Mucosa of descending colon (tissue), 3 donors: ENCODE data around the gene DAP3. TPM values are rescaled to one million over a fixed set of nuclear protein-coding genes. Genes with fewer than 3 reads are reported as not detected.
"Not testable (repeated sequence)": the region's sequence is repeated elsewhere in the genome, so short reads cannot be mapped to it uniquely, and the experiment has no call there.

Source experiments
- ATAC-seq: fragments of 200-7000 bp; cut with Tn5 transposase; one replicate; pipeline ENCODE4 v1.9.1; 2020; ENCODE audit warnings: mild to moderate bottlenecking, moderate library complexity
- DNase-seq, 3 donors: peaks; one replicate each; pipeline ENCODE4 v3.0.0-alpha.2; 2020
- H3K36me3 ChIP-seq: fragments of 200-600 bp; one replicate; pipeline ENCODE4 v1.8.0; 2021; ENCODE audit warnings: low read depth, mild to moderate bottlenecking
- H3K4me1 ChIP-seq: fragments of 200-600 bp; one replicate; pipeline ENCODE4 v1.8.0; 2021; ENCODE audit warnings: low read depth, mild to moderate bottlenecking
- H3K4me3 ChIP-seq: fragments of 200-600 bp; one replicate; pipeline ENCODE4 v1.8.0; 2021; ENCODE audit warnings: mild to moderate bottlenecking
- H3K9me3 ChIP-seq: fragments of 200-600 bp; one replicate; pipeline ENCODE4 v1.8.0; 2021; ENCODE audit warnings: mild to moderate bottlenecking
- intact Hi-C, 2 donors: fragments of 100-400 bp; cut with DNase I in 1 of 2; cut with micrococcal nuclease in 1 of 2; formaldehyde crosslinking; loops; one replicate each; pipeline versions ENCODE4 v1.11.0 to v1.11.1; 2022; cut with DNase I, micrococcal nuclease
- long read RNA-seq, 2 donors: library from polyadenylated mRNA; unstranded; transcript quantifications; one replicate each; pipeline ENCODE4 v2.0.0, GENCODE V29; 2019 to 2021
- total RNA-seq, 3 donors: library from RNA; stranded (reverse); fragmentation: NEBNext Ultra II Directional in 2 of 3; extraction: Animal tissue kit (Norgen Biotek cat#: 25700) in 2 of 3; gene quantifications; one replicate each; pipeline versions ENCODE4 v1.2.1 to v1.2.4, GENCODE V29; 2021 to 2023
- TF ChIP-seq, protein P1 (sequence below): fragments of 200-600 bp; IDR thresholded peaks from one replicate; pipeline ENCODE4 v1.8.0; 2022; ENCODE audit warnings: antibody characterized with exemption, mild to moderate bottlenecking
- donor health status: DM: no; HTN: no; CAD: no; lungs with moderate emphysema.
- donor health status: DM: no; HTN: no; CAD: no.
- donor health status: DM: no; HTN: yes; CAD: no.

The DAP3 gene
- total RNA-seq: 10 to 100 TPM; 75.8 to 91.4 (median 87.1) TPM
- long read RNA-seq, donor 1, transcript DAP3-202 (13 exons, 2,089 nt): major isoform, 34 of 55 reads
- long read RNA-seq, donor 1, transcript DAP3-201 (13 exons, 1,649 nt): minor isoform, 7 of 55 reads
- long read RNA-seq, donor 1, partial matches to known transcripts: 5 of 55 reads
- long read RNA-seq, donor 1, other reads (novel, unspliced or antisense): 7 of 55 reads
- long read RNA-seq, donor 2, transcript DAP3-202 (13 exons, 2,089 nt): major isoform, 38 of 64 reads
- long read RNA-seq, donor 2, transcript DAP3-201 (13 exons, 1,649 nt): minor isoform, 5 of 64 reads
- long read RNA-seq, donor 2, partial matches to known transcripts: 8 of 64 reads
- long read RNA-seq, donor 2, other reads (novel, unspliced or antisense): 10 of 64 reads

DNA sequence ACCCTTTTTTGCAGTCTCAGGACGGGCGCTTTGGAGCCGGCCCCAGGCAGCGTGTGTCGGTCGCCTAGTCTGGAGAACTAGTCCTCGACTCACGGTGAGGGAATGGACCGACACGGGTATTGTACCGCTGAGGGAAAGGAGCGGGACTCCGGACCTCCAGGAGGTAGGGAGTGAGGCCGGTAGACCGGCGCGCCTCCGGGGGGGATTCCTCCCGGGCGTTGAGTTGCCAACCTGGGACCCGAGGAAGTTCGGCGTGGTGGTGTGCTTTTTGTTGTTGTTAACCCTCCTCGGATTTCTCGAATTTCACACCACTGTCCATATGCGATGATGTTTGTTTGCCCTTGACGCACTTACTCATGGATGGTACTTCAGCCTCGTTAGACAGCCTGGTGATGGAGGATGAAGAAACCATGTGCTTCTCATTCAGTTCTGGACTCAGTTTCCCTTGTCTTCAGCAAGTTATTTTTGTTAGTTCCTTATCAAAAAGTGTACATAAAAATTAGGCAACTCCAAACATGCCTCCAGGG lies at the start of gene DAP3:
Gene DAP3, plus strand, starts transcription at position 11 of the 527 bp plus-strand sequence. CDS start 20,689 bp downstream, outside the sequence.
- Histone ChIP-seq H3K4me3 (peak within 1 kb of the TSS; percentile 97), H3K4me1 (peaks cover 19% of the 10 kb centered on the region)
- H3K9me3 ChIP-seq, H3K36me3 ChIP-seq, intact Hi-C loops, DNase-seq: not testable (repeated sequence)
- peak; percentile 6 for ATAC-seq

GRCh38 chr1:155640367-155640766 lies 48.5 kb upstream of the DAP3 start:
- intact Hi-C loops: no loop called here
- Histone ChIP-seq H3K4me3 (no peak overlapping the region), H3K4me1 (no peaks in the 10 kb centered on the region), H3K9me3 (peaks cover 21% of the 10 kb centered on the region), H3K36me3 (no peaks in the 10 kb centered on the region)
- DNase-seq (no peak), ATAC-seq (no peak)
- TF ChIP-seq, protein P1, sequence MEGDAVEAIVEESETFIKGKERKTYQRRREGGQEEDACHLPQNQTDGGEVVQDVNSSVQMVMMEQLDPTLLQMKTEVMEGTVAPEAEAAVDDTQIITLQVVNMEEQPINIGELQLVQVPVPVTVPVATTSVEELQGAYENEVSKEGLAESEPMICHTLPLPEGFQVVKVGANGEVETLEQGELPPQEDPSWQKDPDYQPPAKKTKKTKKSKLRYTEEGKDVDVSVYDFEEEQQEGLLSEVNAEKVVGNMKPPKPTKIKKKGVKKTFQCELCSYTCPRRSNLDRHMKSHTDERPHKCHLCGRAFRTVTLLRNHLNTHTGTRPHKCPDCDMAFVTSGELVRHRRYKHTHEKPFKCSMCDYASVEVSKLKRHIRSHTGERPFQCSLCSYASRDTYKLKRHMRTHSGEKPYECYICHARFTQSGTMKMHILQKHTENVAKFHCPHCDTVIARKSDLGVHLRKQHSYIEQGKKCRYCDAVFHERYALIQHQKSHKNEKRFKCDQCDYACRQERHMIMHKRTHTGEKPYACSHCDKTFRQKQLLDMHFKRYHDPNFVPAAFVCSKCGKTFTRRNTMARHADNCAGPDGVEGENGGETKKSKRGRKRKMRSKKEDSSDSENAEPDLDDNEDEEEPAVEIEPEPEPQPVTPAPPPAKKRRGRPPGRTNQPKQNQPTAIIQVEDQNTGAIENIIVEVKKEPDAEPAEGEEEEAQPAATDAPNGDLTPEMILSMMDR: no peak

- DNase-seq, intact Hi-C loops: not testable (repeated sequence)
Observed at GRCh38 chr1:155642559-155643180, 46.2 kb upstream of the DAP3 start.

GRCh38 chr1:155643230-155643629 lies 45.7 kb upstream of the DAP3 start:
- ATAC-seq (no peak), DNase-seq (no peak)
- H3K4me3 ChIP-seq: no peak overlapping the region
- H3K4me1 ChIP-seq: peaks cover 2% of the 10 kb centered on the region
- peaks cover 21% of the 10 kb centered on the region for H3K9me3 ChIP-seq
- intact Hi-C loops: no loop called here
- H3K36me3 ChIP-seq: no peaks in the 10 kb centered on the region
- TF ChIP-seq, protein P1: no peak

More at GRCh38 chr1:155642559-155643180, 46.2 kb upstream of the DAP3 start:
- H3K4me3 ChIP-seq, H3K4me1 ChIP-seq, H3K36me3 ChIP-seq, ATAC-seq: not testable (repeated sequence)
- H3K9me3 ChIP-seq: peaks cover 21% of the 10 kb centered on the region

DNA sequence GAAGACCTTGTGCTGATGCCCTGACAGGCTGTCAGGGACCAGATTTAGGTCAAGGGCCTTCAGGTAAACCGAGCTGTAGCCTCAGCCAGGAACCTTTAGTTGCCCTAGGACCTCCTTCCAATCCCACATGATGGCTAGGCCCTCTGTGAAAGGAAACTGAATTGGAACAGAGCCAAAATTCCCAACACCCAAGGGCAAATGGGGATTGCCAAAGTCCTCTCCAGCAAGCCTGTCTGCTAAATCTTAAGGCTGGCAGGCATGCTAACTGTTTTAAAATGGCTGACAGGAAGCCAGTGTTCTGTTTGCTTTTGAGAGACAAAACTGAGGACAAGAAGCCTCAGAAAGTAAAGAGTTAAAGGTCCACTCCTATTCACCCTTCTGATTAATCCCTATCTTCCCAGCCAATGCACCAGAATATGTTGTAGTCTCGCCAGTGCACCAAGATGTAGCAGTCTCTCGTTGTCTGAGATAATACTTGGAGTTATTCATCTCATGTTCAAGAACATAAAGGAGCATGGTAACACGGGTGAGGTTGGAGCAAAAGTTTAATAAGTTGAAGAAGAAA lies 43.8 kb upstream of the DAP3 start:
- Histone ChIP-seq H3K36me3 (no peaks in the 10 kb centered on the region), H3K4me1 (peaks cover 3% of the 10 kb centered on the region), H3K9me3 (peaks cover 21% of the 10 kb centered on the region), H3K4me3 (no peak overlapping the region)
- intact Hi-C loops: no loop called here
- DNase-seq: no peak
- TF ChIP-seq, protein P1: no peak
- ATAC-seq: no peak

DNA sequence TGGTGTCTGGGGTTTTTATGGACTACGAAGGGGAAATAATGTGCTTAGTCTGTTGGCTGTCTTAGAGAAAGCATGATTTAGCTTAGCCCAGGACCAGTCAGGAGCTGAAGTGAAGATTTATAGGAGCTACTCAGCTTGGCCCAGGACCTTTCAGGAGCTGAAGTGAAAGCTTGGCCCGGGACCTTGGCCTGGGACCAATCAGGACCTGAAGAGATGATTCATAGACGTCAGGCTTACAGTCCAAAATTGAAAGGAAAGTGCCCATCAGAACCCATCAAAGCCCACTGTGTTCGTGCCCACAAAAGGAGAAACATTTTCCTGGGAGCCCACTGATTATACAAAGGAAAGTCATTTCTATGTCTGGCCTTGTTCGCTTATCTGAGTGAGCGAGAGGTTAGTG lies 43.2 kb upstream of the DAP3 start:
- intact Hi-C loops: no loop called here
- TF ChIP-seq, protein P1: no peak
- no peak for DNase-seq

More for the DNA sequence above, 43.2 kb upstream of the DAP3 start:
- Histone ChIP-seq H3K4me1 (peaks cover 3% of the 10 kb centered on the region), H3K36me3 (no peaks in the 10 kb centered on the region), H3K4me3 (no peak overlapping the region), H3K9me3 (peaks cover 21% of the 10 kb centered on the region)
- ATAC-seq: no peak
